H1 (cell line): ENCODE data around the gene BBS1. TPM values are rescaled to one million over a fixed set of nuclear protein-coding genes. Genes with fewer than 3 reads are reported as not detected.

Source experiments
- CTCF ChIA-PET: fragments of 300-600 bp; sonication (Branson Sonifier 250); formaldehyde crosslinking; loops from one replicate; lab custom pipeline; 2021; ENCODE audit not compliant: partially characterized antibody; lab: Charles Lee
- POLR2A ChIA-PET: fragments of 300-600 bp; sonication (Branson Sonifier 250); formaldehyde crosslinking; loops from one replicate; lab custom pipeline; 2021; ENCODE audit warnings: inconsistent platforms; ENCODE audit not compliant: partially characterized antibody; lab: Charles Lee
- DNase-seq, 2 experiments: peaks; one replicate each; pipeline versions ENCODE4 v3.0.0 to v3.0.0-alpha.2; 2010 to 2022; ENCODE audit warnings: low spot score in 2 of 2, low read depth in 1 of 2, mixed read lengths in 1 of 2
- FAIRE-seq: peaks from 2 replicates; lab custom pipeline; 2011; peaks lifted over from hg19 to GRCh38; lab: Jason Lieb, UNC
- H2AFZ ChIP-seq: 2 replicates; pipeline ENCODE4 v1.8.1; 2012; ENCODE audit warnings: low read length, inconsistent platforms
- H2AK5ac ChIP-seq: 2 replicates; pipeline ENCODE4 v1.6.1; 2013; ENCODE audit warnings: low read depth, low read length
- H2BK120ac ChIP-seq: replicated peaks from 2 replicates; pipeline ENCODE3; 2013; ENCODE audit warnings: low read depth, low read length, inconsistent platforms
- H2BK12ac ChIP-seq: 2 replicates; pipeline ENCODE4 v1.6.1; 2013; ENCODE audit warnings: low read depth, low read length
- H2BK15ac ChIP-seq: 2 replicates; pipeline ENCODE4 v1.6.1; 2013; ENCODE audit warnings: low read length
- H2BK20ac ChIP-seq: 2 replicates; pipeline ENCODE4 v1.6.1; 2013; ENCODE audit warnings: low read length
- H2BK5ac ChIP-seq: 2 replicates; pipeline ENCODE4 v1.6.1; 2013; ENCODE audit warnings: low read depth, low read length
- H3K14ac ChIP-seq: 2 replicates; pipeline ENCODE4 v1.6.1; 2013; ENCODE audit warnings: inconsistent platforms; ENCODE audit not compliant: insufficient read length
- H3K18ac ChIP-seq: 2 replicates; pipeline ENCODE4 v1.6.1; 2013; ENCODE audit warnings: low read length; ENCODE audit errors: extremely low read depth
- H3K23ac ChIP-seq: 2 replicates; pipeline ENCODE4 v1.6.1; 2013; ENCODE audit warnings: inconsistent platforms; ENCODE audit not compliant: insufficient read length
- H3K23me2 ChIP-seq: 2 replicates; pipeline ENCODE4 v1.6.1; 2013; ENCODE audit warnings: low read depth, low read length
- H3K27ac ChIP-seq: 2 replicates; pipeline ENCODE4 v1.6.1; 2011; ENCODE audit warnings: low read depth, low read length, inconsistent platforms
- H3K27me3 ChIP-seq, 4 experiments: replicated peaks in 1 of 4; 1 replicate in 1 of 4; 2 replicates in 3 of 4; pipeline versions ENCODE4 v1.6.1 to v1.8.1; 2011 to 2013; ENCODE audit warnings: low read length in 3 of 4, mild to moderate bottlenecking in 3 of 4, inconsistent platforms in 2 of 4, mixed read lengths in 2 of 4, moderate library complexity in 1 of 4; ENCODE audit not compliant: control insufficient read depth in 3 of 4, insufficient read depth in 3 of 4; ENCODE audit errors: extremely low read depth in 1 of 4
- H3K36me3 ChIP-seq, 4 experiments: 2 replicates each; pipeline versions ENCODE4 v1.6.1 to v1.8.1; 2011 to 2013; ENCODE audit warnings: mild to moderate bottlenecking in 4 of 4, low read length in 3 of 4, moderate library complexity in 2 of 4, control low read depth in 1 of 4, inconsistent platforms in 1 of 4; ENCODE audit not compliant: insufficient read depth in 4 of 4, control insufficient read depth in 2 of 4
- H3K4ac ChIP-seq: replicated peaks from 2 replicates; pipeline ENCODE3; 2013; ENCODE audit warnings: low read length, low read depth, mixed read lengths, inconsistent platforms; ENCODE audit not compliant: insufficient read length
- H3K4me1 ChIP-seq, 4 experiments: replicated peaks in 1 of 4; 1 replicate in 1 of 4; 2 replicates in 3 of 4; pipeline versions ENCODE4 v1.6.1 to v1.8.1; 2011 to 2013; ENCODE audit warnings: low read length in 3 of 4, inconsistent platforms in 2 of 4, mixed read lengths in 1 of 4; ENCODE audit not compliant: insufficient read depth in 4 of 4, control insufficient read depth in 3 of 4
- H3K4me2 ChIP-seq, 2 experiments: 2 replicates each; pipeline versions ENCODE4 v1.6.1 to v1.8.1; 2011 to 2013; ENCODE audit warnings: low read depth in 2 of 2, low read length in 2 of 2, control low read depth in 1 of 2, inconsistent platforms in 1 of 2, mild to moderate bottlenecking in 1 of 2; ENCODE audit not compliant: insufficient read depth in 1 of 2
- H3K4me3 ChIP-seq, 4 experiments: fragments of 200-600, 300-600 bp in 1 of 4; sonication (generic), shearing (Covaris generic), sonication (Bioruptor Twin) in 1 of 4; 2 replicates each; pipeline versions ENCODE4 v1.5.1 to v1.8.1; 2011 to 2016; ENCODE audit warnings: low read length in 4 of 4, low read depth in 3 of 4, control low read depth in 2 of 4, inconsistent platforms in 2 of 4, mild to moderate bottlenecking in 2 of 4, mixed read lengths in 1 of 4, moderate library complexity in 1 of 4; ENCODE audit not compliant: insufficient read depth in 2 of 4; ENCODE audit errors: extremely low read depth in 1 of 4
- H3K56ac ChIP-seq: replicated peaks from 2 replicates; pipeline ENCODE3; 2013; ENCODE audit warnings: low read depth, mild to moderate bottlenecking, mixed read lengths, low read length, inconsistent platforms; ENCODE audit not compliant: insufficient read length
- H3K79me1 ChIP-seq: 2 replicates; pipeline ENCODE4 v1.6.1; 2013; ENCODE audit warnings: low read depth, low read length, control low read depth
- H3K79me2 ChIP-seq, 2 experiments: 2 replicates each; pipeline versions ENCODE4 v1.6.1 to v1.8.1; 2012 to 2013; ENCODE audit warnings: low read length in 2 of 2, mild to moderate bottlenecking in 2 of 2, inconsistent platforms in 1 of 2; ENCODE audit not compliant: insufficient read depth in 2 of 2, control insufficient read depth in 1 of 2
- H3K9ac ChIP-seq, 4 experiments: replicated peaks in 1 of 4; 1 replicate in 1 of 4; 2 replicates in 3 of 4; pipeline versions ENCODE4 v1.6.1 to v1.8.1; 2011 to 2013; ENCODE audit warnings: low read depth in 3 of 4, low read length in 3 of 4, control low read depth in 2 of 4, mild to moderate bottlenecking in 2 of 4, moderate library complexity in 2 of 4, inconsistent platforms in 1 of 4; ENCODE audit errors: extremely low read depth in 1 of 4
- H3K9me3 ChIP-seq, 2 experiments: 2 replicates each; pipeline versions ENCODE4 v1.6.1 to v1.8.1; 2012 to 2013; ENCODE audit warnings: mild to moderate bottlenecking in 2 of 2, moderate library complexity in 2 of 2, control low read depth in 1 of 2, inconsistent platforms in 1 of 2, low read depth in 1 of 2, low read length in 1 of 2, mixed read lengths in 1 of 2; ENCODE audit not compliant: insufficient read depth in 2 of 2
- H4K20me1 ChIP-seq, 2 experiments: replicated peaks in 1 of 2; 2 replicates each; pipeline versions ENCODE3 to v1.8.1; 2011 to 2013; ENCODE audit warnings: inconsistent platforms in 2 of 2, low read length in 2 of 2, mild to moderate bottlenecking in 1 of 2; ENCODE audit not compliant: insufficient read depth in 2 of 2, control insufficient read depth in 1 of 2
- H4K5ac ChIP-seq: 2 replicates; pipeline ENCODE4 v1.6.1; 2013; ENCODE audit warnings: low read length, low read depth, mixed read lengths, inconsistent platforms; ENCODE audit not compliant: insufficient read length
- H4K8ac ChIP-seq: 2 replicates; pipeline ENCODE4 v1.8.0; 2013; ENCODE audit warnings: mild to moderate bottlenecking, moderate library complexity, low read length, inconsistent platforms; ENCODE audit not compliant: insufficient read depth; ENCODE audit errors: extremely low read depth
- H4K91ac ChIP-seq: replicated peaks from 2 replicates; pipeline ENCODE3; 2013; ENCODE audit warnings: low read length, mixed read lengths, inconsistent platforms; ENCODE audit not compliant: insufficient read length
- POLR2A ChIP-seq, 2 experiments: IDR thresholded peaks; 1 replicate in 1 of 2; 2 replicates in 1 of 2; pipeline ENCODE4 v1.6.1; 2011; ENCODE audit warnings: low read depth in 2 of 2, low read length in 2 of 2, mild to moderate bottlenecking in 2 of 2; ENCODE audit errors: control extremely low read depth in 1 of 2
- RBBP5 ChIP-seq: IDR thresholded peaks from 2 replicates; pipeline ENCODE4 v1.7.1; 2012; ENCODE audit warnings: low read depth, mild to moderate bottlenecking, inconsistent platforms, low read length, moderate library complexity, borderline replicate concordance
- WGBS, 2 experiments: shearing (Covaris generic) in 1 of 2; methylation state at CpG; one replicate each; pipeline versions ENCODE4 v1.1.6 to v1.1.7; 2013 to 2015; ENCODE audit warnings: low lambda C conversion rate in 2 of 2, mixed read lengths in 2 of 2, inconsistent platforms in 1 of 2, low coverage in 1 of 2, missing lambda C conversion rate in 1 of 2; ENCODE audit not compliant: insufficient replicate concordance in 2 of 2, insufficient coverage in 1 of 2, insufficient read length in 1 of 2; ENCODE audit errors: extremely low coverage in 1 of 2, missing lambda C conversion rate in 1 of 2; 5-methylcytosine and 5-hydroxymethylcytosine counted together
- polyA plus RNA-seq, 7 experiments: library from polyadenylated mRNA; depleted of rRNA in 3 of 7; stranded (reverse) in 5 of 7; unstranded in 2 of 7; fragments of >200 nt in 5 of 7; fragments of 200-250 nt in 2 of 7; gene quantifications; 1 replicate in 5 of 7; 2 replicates in 1 of 7; 4 replicates in 1 of 7; pipeline versions ENCODE4 v1.2.1 to v1.2.3, GENCODE V29; 2011 to 2013; ENCODE audit warnings: missing spikeins in 2 of 7, mixed read lengths in 2 of 7
- total RNA-seq: library from RNA; stranded (reverse); fragmentation: NEBNext Ultra II Directional; extraction: Animal tissue kit (Norgen Biotek cat#: 25700); gene quantifications from 2 replicates; pipeline ENCODE4 v1.2.1, GENCODE V29; 2021

Gene BBS1
- total and polyA plus RNA-seq, 2 of the 8 experiments (the other 6 are each of a cell fraction or from before 2014, with no cell fraction given), result 19.1 to 19.5 TPM

DNA sequence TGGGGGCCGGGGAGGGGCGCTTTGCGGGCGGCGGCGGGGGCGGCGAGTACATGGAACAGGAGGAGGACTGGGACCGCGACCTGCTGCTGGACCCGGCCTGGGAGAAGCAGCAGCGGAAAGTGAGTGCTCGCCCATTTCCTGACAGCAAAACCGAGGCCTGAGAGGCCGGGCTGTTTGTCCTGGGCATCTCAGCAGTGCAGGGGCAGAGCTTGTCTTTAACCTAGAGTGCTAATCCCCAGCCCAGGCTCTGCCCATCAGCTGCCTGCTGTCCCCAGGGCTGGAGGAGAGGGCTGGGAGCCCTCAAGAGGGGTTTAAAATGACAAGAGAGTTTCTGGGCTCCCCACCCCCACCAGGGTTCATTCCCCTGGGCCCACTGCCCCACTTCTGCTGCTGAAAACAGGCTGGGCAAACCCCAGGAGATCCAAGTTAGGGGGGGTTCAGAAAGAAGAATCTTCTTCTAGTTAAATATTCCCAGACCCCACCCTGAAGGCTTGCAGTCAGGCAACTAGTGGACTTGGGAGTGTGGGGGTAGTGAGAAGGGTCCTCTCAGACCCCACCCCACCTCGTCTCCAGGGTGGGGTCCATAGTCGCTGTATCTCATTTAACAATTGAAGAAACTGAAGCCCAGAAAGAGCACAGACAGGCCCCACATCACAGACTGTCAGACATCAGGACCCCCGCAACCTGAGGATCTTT is 36.7 kb downstream of the BBS1 start:
- no peaks in the 10 kb centered on the region for H3K27me3 ChIP-seq
- ChIA-PET POLR2A (interaction anchor here (0.8 to 7.9 kb wide), 18 partner anchors 9 to 297 kb away, joined by 3 to 54 read pairs (median 7); partner anchors contain the start of genes CTSF, DPP3, NPAS4 and RBM14), CTCF (interaction anchor here (0.7 to 2.4 kb wide), 6 partner anchors 15 to 115 kb away, joined by 3 to 6 read pairs (median 4); no protein-coding TSS in a partner anchor)
- WGBS, 2 experiments, result 19% methylated on average over 4 of the region's 18 CpGs; no CpG with 5 or more reads in 1 of the 2 experiments
- H2BK5ac ChIP-seq, result no peak overlapping the region
- H3K18ac ChIP-seq, result peak overlapping the region; percentile 57
- peak overlapping the region; percentile 21 for H3K56ac ChIP-seq
- H3K4me1 ChIP-seq, result peaks cover 0 to 17% (median 11%) of the 10 kb centered on the region in 4 experiments; a peak in 6 of 7 replicates
- peaks cover 3% of the 10 kb centered on the region; the same call in 1 of the 2 replicates for H3K23me2 ChIP-seq
- H3K36me3 ChIP-seq, result 0 out of 8 replicates have a peak, but pooled peaks cover 0 to 4% (median 0%) of the 10 kb centered on the region in 4 experiments
- H3K79me1 ChIP-seq, result peaks cover 5% of the 10 kb centered on the region; the same call in 1 of the 2 replicates
- peak in 1 of 2 experiments; percentile 75 for DNase-seq
- FAIRE-seq, result no peak
- no peak overlapping the region for H3K14ac ChIP-seq
- no peak overlapping the region for H2AFZ ChIP-seq
- H4K91ac ChIP-seq, result peak overlapping the region; percentile 38
- H3K4ac ChIP-seq, result peak overlapping the region; percentile 22
- no peak for TF ChIP-seq POLR2A (IDR thresholded peaks at IDR 0.05; ENCODE audit: control extremely low read depth in 1 of 2, low read depth in 2 of 2, low read length in 2 of 2)
- TF ChIP-seq RBBP5, result 0 out of 2 replicates have a peak, but pooled peaks have one; percentile 15
- H2BK12ac ChIP-seq, result no peak overlapping the region
- H3K9ac ChIP-seq, result peak overlapping the region in 1 of 4 experiments; percentile 13; a peak in 3 of 7 replicates
- H3K79me2 ChIP-seq, result no peaks in the 10 kb centered on the region; a peak in 1 of 4 replicates
- peak overlapping the region; percentile 71 to 84 (median 79) for H3K4me3 ChIP-seq
- peaks cover 0 to 2% of the 10 kb centered on the region in 2 experiments for H4K20me1 ChIP-seq
- H3K4me2 ChIP-seq, result peak overlapping the region; percentile 50 to 72
- no peak overlapping the region for H2BK15ac ChIP-seq
- H3K27ac ChIP-seq, result no peak overlapping the region
- no peak overlapping the region for H2AK5ac ChIP-seq
- H3K23ac ChIP-seq, result no peak overlapping the region
- peak overlapping the region; percentile 9; the same call in 1 of the 2 replicates for H4K8ac ChIP-seq
- H2BK120ac ChIP-seq, result no peak overlapping the region
- H3K9me3 ChIP-seq, result no peaks in the 10 kb centered on the region
- H2BK20ac ChIP-seq, result no peak overlapping the region
- no peak overlapping the region for H4K5ac ChIP-seq
